ENCODE results near the gene KIAA1614. TPM values are rescaled to one million over a fixed set of nuclear protein-coding genes. Genes with fewer than 3 reads are reported as not detected.

Gene KIAA1614
- total RNA-seq, 2 experiments from 2014 or later = 0.08 TPM; not detected in 1

DNA sequence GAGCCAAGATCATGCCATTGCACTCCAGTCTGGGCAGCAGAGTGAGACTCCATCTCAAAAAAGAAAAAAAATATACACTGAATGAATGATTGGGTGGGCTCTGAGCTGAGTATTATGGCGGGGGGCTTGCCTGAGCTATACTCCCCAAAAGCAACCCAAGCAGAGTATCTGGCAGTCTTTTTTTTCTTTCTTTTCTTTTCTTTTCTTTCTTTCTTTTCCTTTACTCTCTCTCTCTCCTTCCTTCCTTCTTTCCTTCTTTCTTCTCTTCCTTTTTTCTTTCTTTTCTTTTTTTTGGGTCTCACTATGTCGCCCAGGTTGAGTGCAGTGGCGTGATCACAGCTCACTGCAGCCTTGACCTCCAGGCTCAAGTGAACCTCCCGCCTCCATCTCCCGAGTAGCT lies 27.7 kb downstream of the KIAA1614 start:
- H3K27ac Mint-ChIP-seq = no peak overlapping the region
- no peak overlapping the region for H3K4me3 Mint-ChIP-seq
- H3K36me3 Mint-ChIP-seq = peaks cover 13% of the 10 kb centered on the region
- no peaks in the 10 kb centered on the region for H3K27me3 Mint-ChIP-seq
- no peaks in the 10 kb centered on the region for H3K4me1 Mint-ChIP-seq
- H3K9me3 Mint-ChIP-seq = no peaks in the 10 kb centered on the region
- no peak for DNase-seq

- Mint-ChIP-seq H3K36me3 (peaks cover 25% of the 10 kb centered on the region), H3K4me3 (no peak overlapping the region), H3K27me3 (no peaks in the 10 kb centered on the region), H3K27ac (no peak overlapping the region), H3K9me3 (peaks cover 6% of the 10 kb centered on the region), H3K4me1 (no peaks in the 10 kb centered on the region)
- DNase-seq = no peak
These were observed 29.0 kb downstream of the KIAA1614 start for GRCh38 chr1:180941518-180942275.

DNA sequence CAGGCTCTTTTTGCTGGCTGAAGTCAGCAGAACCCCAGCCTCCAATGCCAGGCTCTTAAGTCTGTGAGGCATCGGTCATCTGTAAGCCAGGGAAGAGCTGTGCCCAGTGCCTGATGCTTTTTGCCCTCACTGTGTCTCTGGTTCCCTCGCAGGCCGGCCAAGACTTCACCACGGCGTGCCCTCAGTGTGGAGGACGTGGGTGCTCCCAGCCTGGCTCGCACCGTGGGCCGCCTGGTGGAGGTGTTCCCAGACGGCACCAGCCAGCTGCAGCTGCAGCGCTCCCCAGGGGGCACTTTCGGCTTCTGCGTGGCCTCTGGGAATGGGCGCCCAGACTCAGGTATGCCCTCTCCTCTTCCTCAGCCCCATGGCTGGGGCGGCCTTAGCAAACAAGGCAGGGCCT lies 32.5 kb downstream of the KIAA1614 start:
- Mint-ChIP-seq H3K27ac (no peak overlapping the region), H3K27me3 (no peaks in the 10 kb centered on the region), H3K4me1 (no peaks in the 10 kb centered on the region), H3K4me3 (no peak overlapping the region), H3K36me3 (peaks cover 52% of the 10 kb centered on the region), H3K9me3 (peaks cover 19% of the 10 kb centered on the region)
- DNase-seq = no peak

DNA sequence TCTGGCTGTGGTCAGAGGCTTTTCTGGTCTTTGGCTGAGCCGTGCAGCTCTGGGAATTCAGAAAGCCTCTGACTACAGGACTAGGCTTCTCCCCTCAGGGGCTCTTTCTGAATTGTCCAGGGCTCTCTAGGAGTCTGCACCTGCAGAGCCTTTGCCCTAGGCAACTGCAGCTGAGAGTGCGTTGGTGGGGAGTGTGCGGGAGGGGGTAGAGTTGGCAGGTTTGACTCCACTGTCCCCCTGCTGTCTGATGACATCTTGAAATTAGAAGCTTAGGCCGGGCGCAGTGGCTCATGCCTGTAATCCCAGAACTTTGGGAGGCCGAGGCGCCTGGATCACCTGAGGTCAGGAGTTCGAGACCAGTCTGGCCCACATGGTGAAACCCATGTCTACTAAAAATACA lies 32.9 kb downstream of the KIAA1614 start:
- H3K27me3 Mint-ChIP-seq = no peaks in the 10 kb centered on the region
- no peak overlapping the region for H3K4me3 Mint-ChIP-seq
- H3K27ac Mint-ChIP-seq = no peak overlapping the region
- no peaks in the 10 kb centered on the region for H3K4me1 Mint-ChIP-seq
- DNase-seq = no peak
- H3K9me3 Mint-ChIP-seq = peaks cover 19% of the 10 kb centered on the region
- H3K36me3 Mint-ChIP-seq = peaks cover 56% of the 10 kb centered on the region

DNA sequence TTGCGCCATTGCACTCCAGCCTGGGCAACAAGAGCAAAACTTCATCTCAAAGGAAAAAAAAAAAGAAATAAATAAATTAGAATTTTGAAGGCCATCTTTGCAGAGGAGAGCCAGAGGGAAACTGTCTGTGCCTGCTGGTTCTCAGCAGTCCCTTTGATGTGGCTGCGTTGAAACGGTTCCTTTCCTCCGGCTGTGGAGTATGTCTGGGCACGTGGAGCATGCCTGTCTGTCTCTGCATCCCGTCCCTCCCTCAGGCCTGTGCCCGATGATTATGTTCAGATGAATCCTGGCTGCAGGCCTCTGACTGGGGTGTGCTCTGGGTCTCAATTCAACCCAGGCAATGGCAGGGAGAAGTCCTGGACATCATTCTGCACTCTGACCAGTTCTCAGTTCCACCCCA lies 33.4 kb downstream of the KIAA1614 start:
- no peak overlapping the region for H3K4me3 Mint-ChIP-seq
- H3K36me3 Mint-ChIP-seq = peaks cover 59% of the 10 kb centered on the region
- no peak for DNase-seq
- H3K27me3 Mint-ChIP-seq = no peaks in the 10 kb centered on the region
- no peaks in the 10 kb centered on the region for H3K4me1 Mint-ChIP-seq
- peaks cover 19% of the 10 kb centered on the region for H3K9me3 Mint-ChIP-seq
- no peak overlapping the region for H3K27ac Mint-ChIP-seq

- H3K36me3 Mint-ChIP-seq = peaks cover 59% of the 10 kb centered on the region
- no peaks in the 10 kb centered on the region for H3K4me1 Mint-ChIP-seq
- no peak overlapping the region for H3K27ac Mint-ChIP-seq
- no peaks in the 10 kb centered on the region for H3K27me3 Mint-ChIP-seq
- peaks cover 19% of the 10 kb centered on the region for H3K9me3 Mint-ChIP-seq
- no peak overlapping the region for H3K4me3 Mint-ChIP-seq
- DNase-seq = no peak
These were observed 34.1 kb downstream of the KIAA1614 start for GRCh38 chr1:180946541-180947498.

DNA sequence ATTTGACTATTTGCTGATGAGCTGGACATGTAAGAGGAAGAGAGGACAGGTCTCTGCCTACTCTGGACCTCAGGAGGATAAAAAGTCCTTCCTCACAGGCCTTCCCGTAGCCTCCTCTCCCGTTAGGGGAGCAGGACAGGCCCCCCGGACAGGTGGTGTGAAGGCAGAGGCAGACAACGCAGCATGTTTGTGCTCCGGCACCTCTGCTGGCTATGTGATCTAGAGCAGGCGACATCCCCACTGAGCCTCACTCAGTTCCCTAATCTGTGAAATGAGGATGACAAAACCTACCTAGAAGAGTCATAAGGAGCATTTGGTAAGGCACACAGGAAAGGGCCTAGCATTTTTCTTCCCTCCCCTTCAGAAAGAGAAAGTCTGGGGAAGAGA lies 34.8 kb downstream of the KIAA1614 start:
- no peak for DNase-seq
- Mint-ChIP-seq H3K4me1 (no peaks in the 10 kb centered on the region), H3K27ac (no peak overlapping the region), H3K27me3 (no peaks in the 10 kb centered on the region), H3K4me3 (no peak overlapping the region), H3K36me3 (peaks cover 55% of the 10 kb centered on the region), H3K9me3 (peaks cover 19% of the 10 kb centered on the region)

GRCh38 chr1:180947901-180948640 lies 35.4 kb downstream of the KIAA1614 start:
- Mint-ChIP-seq H3K27ac (peak overlapping the region; percentile 56), H3K36me3 (peaks cover 53% of the 10 kb centered on the region), H3K4me3 (no peak overlapping the region), H3K4me1 (peaks cover under 1% of the 10 kb centered on the region), H3K9me3 (peaks cover 19% of the 10 kb centered on the region), H3K27me3 (no peaks in the 10 kb centered on the region)
- DNase-seq = no peak

DNA sequence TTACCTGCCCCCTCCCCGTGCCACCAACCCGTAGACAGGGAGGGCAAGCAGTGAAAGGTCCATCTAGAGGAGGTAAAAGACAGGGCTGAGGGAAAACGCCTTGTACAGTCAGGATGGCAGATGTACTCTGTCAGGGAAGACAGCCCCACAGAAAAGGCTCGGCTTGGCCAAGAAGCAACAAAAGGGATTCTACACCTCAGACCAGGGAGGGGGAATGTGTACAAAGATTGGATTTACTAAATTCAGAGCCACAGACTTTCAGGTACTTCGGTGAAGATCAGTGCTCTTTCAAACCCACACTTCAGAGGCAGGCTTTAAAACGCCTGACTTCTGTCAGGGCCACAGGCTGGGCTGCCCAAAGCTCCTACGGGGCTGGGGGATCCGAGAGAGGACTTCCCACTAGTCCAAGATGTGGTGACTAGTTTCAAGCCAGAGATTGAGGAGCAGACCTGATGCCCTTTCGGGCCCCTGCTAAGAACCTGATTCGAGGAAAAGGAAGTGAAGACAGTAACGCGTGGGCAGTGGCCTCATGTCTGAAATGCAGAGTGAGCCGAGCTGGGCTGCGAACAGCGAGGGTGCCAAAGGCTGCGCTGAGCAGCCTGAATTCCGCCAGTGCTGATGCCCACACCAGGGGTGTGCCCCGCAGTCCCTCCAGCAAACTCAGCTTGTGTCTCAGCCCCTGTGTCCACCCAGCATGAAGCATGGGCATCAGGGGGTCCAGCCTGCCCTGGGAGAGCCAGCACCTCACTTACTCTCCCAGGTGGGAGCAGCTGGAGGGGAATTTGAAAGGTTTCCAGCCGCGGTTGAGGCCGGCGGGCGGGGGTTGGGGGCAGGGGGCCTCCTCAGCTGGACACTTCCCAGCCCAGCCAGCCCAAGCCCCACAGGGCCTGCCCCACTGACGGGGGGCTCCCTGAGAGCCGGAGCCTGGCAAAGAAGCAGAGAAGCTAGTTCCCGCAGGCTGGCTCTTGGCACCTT lies 36.2 kb downstream of the KIAA1614 start:
- no peaks in the 10 kb centered on the region for H3K27me3 Mint-ChIP-seq
- no peak for DNase-seq
- peak overlapping the region; percentile 56 for H3K27ac Mint-ChIP-seq
- peaks cover 4% of the 10 kb centered on the region for H3K4me1 Mint-ChIP-seq
- peaks cover 53% of the 10 kb centered on the region for H3K36me3 Mint-ChIP-seq
- peaks cover 19% of the 10 kb centered on the region for H3K9me3 Mint-ChIP-seq
- H3K4me3 Mint-ChIP-seq = no peak overlapping the region

DNA sequence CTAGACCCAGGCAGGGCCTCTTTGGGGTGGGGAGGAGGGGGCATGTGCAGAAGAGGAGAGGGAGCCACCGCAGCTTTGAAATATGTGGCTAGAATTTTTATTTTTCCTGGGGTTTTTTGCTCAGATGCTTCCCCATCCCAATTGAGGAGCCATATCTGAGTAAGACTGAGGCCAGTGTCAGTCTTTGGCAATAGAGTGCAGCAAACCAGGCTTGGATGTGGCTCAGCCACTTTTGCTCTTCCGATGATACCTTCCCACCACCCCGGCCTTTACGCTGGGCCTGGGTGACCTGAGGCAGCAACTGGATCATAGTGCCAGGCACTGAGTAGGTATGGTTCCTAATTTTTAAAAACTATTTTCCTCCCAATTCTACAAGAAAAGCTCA lies 36.9 kb downstream of the KIAA1614 start:
- no peak for DNase-seq
- Mint-ChIP-seq H3K36me3 (peaks cover 48% of the 10 kb centered on the region), H3K4me3 (no peak overlapping the region), H3K27me3 (no peaks in the 10 kb centered on the region), H3K27ac (no peak overlapping the region), H3K9me3 (peaks cover 19% of the 10 kb centered on the region), H3K4me1 (peaks cover 8% of the 10 kb centered on the region)

- DNase-seq = no peak
- Mint-ChIP-seq H3K4me3 (no peak overlapping the region), H3K27ac (no peak overlapping the region), H3K4me1 (peaks cover 9% of the 10 kb centered on the region), H3K36me3 (peaks cover 46% of the 10 kb centered on the region), H3K27me3 (no peaks in the 10 kb centered on the region), H3K9me3 (peaks cover 19% of the 10 kb centered on the region)
These were observed 37.6 kb downstream of the KIAA1614 start for GRCh38 chr1:180950321-180950720.

DNA sequence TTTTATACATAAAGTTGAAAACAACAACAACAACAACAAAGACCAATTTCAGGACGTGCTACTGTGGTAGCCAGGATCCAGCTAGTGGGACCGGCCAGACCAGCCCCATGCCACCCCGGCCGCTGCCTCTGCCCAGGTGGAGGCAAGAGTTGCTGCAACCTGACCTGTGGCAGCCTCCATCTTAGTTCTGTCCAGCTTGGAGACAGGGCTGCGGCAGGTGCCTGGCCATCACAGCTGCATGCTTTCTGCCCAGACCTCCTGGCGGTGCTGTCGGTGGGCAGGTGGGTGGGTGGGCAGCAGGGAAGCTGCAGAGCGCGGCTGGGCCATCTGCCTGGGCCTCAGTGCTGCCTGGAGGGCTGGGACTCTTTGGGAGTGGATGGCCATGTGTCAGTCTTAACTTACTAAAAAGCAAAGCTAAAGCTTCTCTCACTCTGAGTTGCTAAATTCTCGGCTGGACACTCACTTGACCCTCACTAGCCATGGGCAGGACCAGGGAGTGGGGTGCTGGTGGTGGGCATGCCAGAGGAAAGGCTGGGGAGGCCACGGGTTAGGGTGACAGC lies 38.6 kb downstream of the KIAA1614 start:
- no peaks in the 10 kb centered on the region for H3K27me3 Mint-ChIP-seq
- H3K4me3 Mint-ChIP-seq = no peak overlapping the region
- no peak overlapping the region for H3K27ac Mint-ChIP-seq
- peaks cover 16% of the 10 kb centered on the region for H3K9me3 Mint-ChIP-seq
- H3K36me3 Mint-ChIP-seq = peaks cover 38% of the 10 kb centered on the region
- H3K4me1 Mint-ChIP-seq = peaks cover 9% of the 10 kb centered on the region
- DNase-seq = no peak

DNA sequence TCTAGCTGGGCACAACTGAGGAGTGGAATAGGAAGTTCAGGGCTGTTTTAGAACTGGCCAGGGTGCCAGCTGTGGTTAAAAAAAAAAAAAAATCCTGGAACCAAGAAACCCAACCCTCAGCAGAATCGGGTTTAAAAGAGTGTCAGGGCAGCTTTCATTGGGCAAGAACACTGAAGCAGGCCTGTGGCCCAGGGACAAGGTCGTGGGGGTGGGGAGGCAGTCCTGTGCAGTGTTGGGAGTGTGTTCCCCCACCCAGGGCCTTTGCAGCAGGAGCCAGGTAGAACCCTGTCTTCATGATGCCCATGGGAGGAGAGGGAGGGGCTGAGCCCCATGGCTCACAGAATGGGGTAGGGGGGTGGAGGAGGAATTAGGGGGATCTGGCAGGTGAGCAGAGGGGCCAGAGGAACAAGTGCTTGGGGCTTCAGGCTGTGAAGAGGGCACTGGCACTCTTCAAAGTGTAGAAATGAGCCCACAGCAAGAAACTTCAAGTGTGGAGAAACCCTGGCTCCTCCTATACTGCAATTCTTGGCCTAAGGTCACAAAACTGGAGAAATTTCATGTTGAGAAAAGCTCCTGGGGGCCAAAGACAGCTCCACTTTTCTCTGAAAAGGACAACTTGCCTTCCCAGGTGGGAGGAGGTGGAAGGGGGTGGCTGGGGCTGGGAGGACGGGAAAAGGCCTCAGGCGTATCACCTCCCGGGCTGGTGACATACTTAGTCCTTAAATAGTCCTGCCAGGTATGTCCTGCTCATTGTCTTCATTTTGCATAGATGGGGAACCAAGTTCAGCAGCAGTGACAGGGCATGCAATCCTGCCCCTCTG lies 39.3 kb downstream of the KIAA1614 start:
- H3K27me3 Mint-ChIP-seq = no peaks in the 10 kb centered on the region
- H3K36me3 Mint-ChIP-seq = peaks cover 30% of the 10 kb centered on the region
- peaks cover 9% of the 10 kb centered on the region for H3K9me3 Mint-ChIP-seq
- no peak overlapping the region for H3K27ac Mint-ChIP-seq
- H3K4me1 Mint-ChIP-seq = peaks cover 9% of the 10 kb centered on the region
- no peak for DNase-seq
- H3K4me3 Mint-ChIP-seq = no peak overlapping the region

Measured in activated naive CD8-positive, alpha-beta T cell treated with anti-CD3 and anti-CD28 coated beads for 36 hours (primary cell).